GM12878 (cell line): ENCODE data around the gene WDHD1. TPM values are rescaled to one million over a fixed set of nuclear protein-coding genes. Genes with fewer than 3 reads are reported as not detected.
A peak's percentile ranks its signal among the peaks of the same experiment; 100 is the strongest.

Experiments used
- BCL11A ChIP-seq: IDR thresholded peaks from 2 replicates; pipeline ENCODE4 v1.6.1; 2011; ENCODE audit warnings: low read depth, low read length
- CEBPB ChIP-seq, 2 experiments: fragments of 150-350 bp in 1 of 2; IDR thresholded peaks; 2 replicates each; pipeline ENCODE4 v1.6.1; 2012 to 2014; ENCODE audit warnings: low read depth in 2 of 2, low read length in 2 of 2, borderline replicate concordance in 1 of 2, inconsistent platforms in 1 of 2
- ESRRA ChIP-seq: IDR thresholded peaks from 2 replicates; pipeline ENCODE4 v1.6.1; 2012; ENCODE audit warnings: mild to moderate bottlenecking, low read length, improper control_type of control experiment
- HDAC6 ChIP-seq: fragments of 200-600 bp; sonication (generic); IDR thresholded peaks from one replicate; pipeline ENCODE4 v1.8.0; 2017; ENCODE audit warnings: antibody characterized with exemption; ENCODE audit not compliant: unreplicated experiment
- KDM1A ChIP-seq: fragments of 200-600 bp; sonication (generic); IDR thresholded peaks from 2 replicates; pipeline ENCODE4 v1.6.1; 2016; ENCODE audit warnings: borderline replicate concordance
- MTA2 ChIP-seq: fragments of 450-650 bp; IDR thresholded peaks from 2 replicates; pipeline ENCODE4 v1.6.1; 2016; ENCODE audit warnings: low read depth, mild to moderate bottlenecking, moderate library complexity
- MXI1 ChIP-seq: fragments of 150-350 bp; IDR thresholded peaks from 2 replicates; pipeline ENCODE4 v1.6.1; 2011; ENCODE audit warnings: low read depth, mild to moderate bottlenecking, inconsistent platforms, low read length, improper control_type of control experiment
- RBBP5 ChIP-seq: fragments of 200-600 bp; sonication (generic); conservative IDR thresholded peaks from 2 replicates; pipeline ENCODE4 v1.6.1; 2016
- SIN3A ChIP-seq: IDR thresholded peaks from 2 replicates; pipeline ENCODE4 v1.6.1; 2012; ENCODE audit warnings: low read depth, low read length, improper control_type of control experiment
- SREBF1 ChIP-seq: IDR thresholded peaks from 2 replicates; pipeline ENCODE4 v1.6.1; 2012; ENCODE audit warnings: mild to moderate bottlenecking, low read length
- SRF ChIP-seq, 2 experiments: IDR thresholded peaks; 2 replicates each; pipeline ENCODE4 v1.6.1; 2011; ENCODE audit warnings: low read depth in 2 of 2, low read length in 2 of 2, mild to moderate bottlenecking in 1 of 2, moderate library complexity in 1 of 2
- TAF1 ChIP-seq: IDR thresholded peaks from 2 replicates; pipeline ENCODE4 v1.6.1; 2011; ENCODE audit warnings: mild to moderate bottlenecking, low read depth, low read length, borderline replicate concordance
- YY1 ChIP-seq: IDR thresholded peaks from 2 replicates; pipeline ENCODE4 v1.6.1; 2011; ENCODE audit warnings: low read depth, mild to moderate bottlenecking, low read length
- ZNF207 ChIP-seq: fragments of 450-650 bp; IDR thresholded peaks from 2 replicates; pipeline ENCODE4 v1.6.1; 2014; ENCODE audit warnings: antibody characterized with exemption, mild to moderate bottlenecking, borderline replicate concordance
- ZNF24 ChIP-seq: fragments of 450-650 bp; IDR thresholded peaks from 2 replicates; pipeline ENCODE4 v1.6.1; 2017; ENCODE audit warnings: antibody characterized with exemption, mild to moderate bottlenecking
- ZSCAN29 ChIP-seq: fragments of 450-650 bp; IDR thresholded peaks from 2 replicates; pipeline ENCODE4 v1.6.1; 2017; ENCODE audit warnings: mild to moderate bottlenecking, moderate library complexity
- polyA plus RNA-seq, 11 experiments: library from polyadenylated mRNA; depleted of rRNA in 4 of 11; unstranded in 6 of 11; stranded (reverse) in 5 of 11; fragments of >200 nt; fragmentation: Nextera tagmentation in 4 of 11; fragmentation: Illumina TruSeq in 1 of 11; extraction: Ambion mirVana in 4 of 11; extraction: Trizol in 1 of 11; gene quantifications; 1 replicate in 1 of 11; 2 replicates in 10 of 11; pipeline versions ENCODE4 v1.2.1 to v1.2.3, GENCODE V29; 2011 to 2016; ENCODE audit warnings: inconsistent platforms in 2 of 11, missing spikeins in 2 of 11, low read depth in 1 of 11
- total RNA-seq, 4 experiments: library from RNA; depleted of rRNA in 3 of 4; stranded (reverse); fragments of >200 nt in 3 of 4; fragmentation: Illumina TruSeq in 1 of 4; extraction: Trizol in 1 of 4; gene quantifications; 2 replicates each; pipeline versions ENCODE4 v1.2.1 to v1.2.3, GENCODE V29; 2013 to 2021
- TF ChIP-seq, protein P1 (sequence below): fragments of 450-650 bp; IDR thresholded peaks from 2 replicates; pipeline ENCODE4 v1.6.1; 2017; ENCODE audit warnings: antibody characterized with exemption, mild to moderate bottlenecking, moderate library complexity
- TF ChIP-seq, protein P2 (sequence below): fragments of 450-650 bp; conservative IDR thresholded peaks from 2 replicates; pipeline ENCODE4 v1.6.1; 2017; ENCODE audit warnings: mild to moderate bottlenecking, moderate library complexity
- TF ChIP-seq, protein P3 (sequence below): fragments of 450-650 bp; IDR thresholded peaks from 2 replicates; pipeline ENCODE4 v1.6.1; 2017; ENCODE audit warnings: mild to moderate bottlenecking, moderate library complexity

The WDHD1 gene
- total and polyA plus RNA-seq, 10 of the 15 experiments (the other 5 are each of a cell fraction or from before 2014, with no cell fraction given): 11.3 to 50.5 (median 32.6) TPM

- TF ChIP-seq, protein P1, sequence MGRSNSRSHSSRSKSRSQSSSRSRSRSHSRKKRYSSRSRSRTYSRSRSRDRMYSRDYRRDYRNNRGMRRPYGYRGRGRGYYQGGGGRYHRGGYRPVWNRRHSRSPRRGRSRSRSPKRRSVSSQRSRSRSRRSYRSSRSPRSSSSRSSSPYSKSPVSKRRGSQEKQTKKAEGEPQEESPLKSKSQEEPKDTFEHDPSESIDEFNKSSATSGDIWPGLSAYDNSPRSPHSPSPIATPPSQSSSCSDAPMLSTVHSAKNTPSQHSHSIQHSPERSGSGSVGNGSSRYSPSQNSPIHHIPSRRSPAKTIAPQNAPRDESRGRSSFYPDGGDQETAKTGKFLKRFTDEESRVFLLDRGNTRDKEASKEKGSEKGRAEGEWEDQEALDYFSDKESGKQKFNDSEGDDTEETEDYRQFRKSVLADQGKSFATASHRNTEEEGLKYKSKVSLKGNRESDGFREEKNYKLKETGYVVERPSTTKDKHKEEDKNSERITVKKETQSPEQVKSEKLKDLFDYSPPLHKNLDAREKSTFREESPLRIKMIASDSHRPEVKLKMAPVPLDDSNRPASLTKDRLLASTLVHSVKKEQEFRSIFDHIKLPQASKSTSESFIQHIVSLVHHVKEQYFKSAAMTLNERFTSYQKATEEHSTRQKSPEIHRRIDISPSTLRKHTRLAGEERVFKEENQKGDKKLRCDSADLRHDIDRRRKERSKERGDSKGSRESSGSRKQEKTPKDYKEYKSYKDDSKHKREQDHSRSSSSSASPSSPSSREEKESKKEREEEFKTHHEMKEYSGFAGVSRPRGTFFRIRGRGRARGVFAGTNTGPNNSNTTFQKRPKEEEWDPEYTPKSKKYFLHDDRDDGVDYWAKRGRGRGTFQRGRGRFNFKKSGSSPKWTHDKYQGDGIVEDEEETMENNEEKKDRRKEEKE: peak; percentile 3; the same call in 1 of the 2 replicates
- TF ChIP-seq YY1 (peak; percentile 84), HDAC6 (peak; percentile 84), MXI1 (peak; percentile 88), SREBF1 (no peak), ZNF207 (peak; percentile 84), TAF1 (peak; percentile 81), RBBP5 (0 out of 2 replicates have a peak, but pooled peaks have one; percentile 42), KDM1A (no peak), ZSCAN29 (0 out of 2 replicates have a peak, but pooled peaks have one; percentile 47), ZNF24 (no peak), BCL11A (peak; percentile 4; the same call in 1 of the 2 replicates), SRF (IDR thresholded peaks at IDR 0.05; ENCODE audit: low read depth in 2 of 2, low read length in 2 of 2) (0 out of 4 replicates have a peak, but pooled peaks of 1 of the 2 experiments have one; percentile 58), CEBPB (IDR thresholded peaks at IDR 0.05; ENCODE audit: borderline replicate concordance in 1 of 2, low read depth in 2 of 2, low read length in 2 of 2) (no peak), ESRRA (no peak; the same call in 1 of the 2 replicates), MTA2 (no peak), SIN3A (peak; percentile 56; the same call in 1 of the 2 replicates)
- TF ChIP-seq, protein P2, sequence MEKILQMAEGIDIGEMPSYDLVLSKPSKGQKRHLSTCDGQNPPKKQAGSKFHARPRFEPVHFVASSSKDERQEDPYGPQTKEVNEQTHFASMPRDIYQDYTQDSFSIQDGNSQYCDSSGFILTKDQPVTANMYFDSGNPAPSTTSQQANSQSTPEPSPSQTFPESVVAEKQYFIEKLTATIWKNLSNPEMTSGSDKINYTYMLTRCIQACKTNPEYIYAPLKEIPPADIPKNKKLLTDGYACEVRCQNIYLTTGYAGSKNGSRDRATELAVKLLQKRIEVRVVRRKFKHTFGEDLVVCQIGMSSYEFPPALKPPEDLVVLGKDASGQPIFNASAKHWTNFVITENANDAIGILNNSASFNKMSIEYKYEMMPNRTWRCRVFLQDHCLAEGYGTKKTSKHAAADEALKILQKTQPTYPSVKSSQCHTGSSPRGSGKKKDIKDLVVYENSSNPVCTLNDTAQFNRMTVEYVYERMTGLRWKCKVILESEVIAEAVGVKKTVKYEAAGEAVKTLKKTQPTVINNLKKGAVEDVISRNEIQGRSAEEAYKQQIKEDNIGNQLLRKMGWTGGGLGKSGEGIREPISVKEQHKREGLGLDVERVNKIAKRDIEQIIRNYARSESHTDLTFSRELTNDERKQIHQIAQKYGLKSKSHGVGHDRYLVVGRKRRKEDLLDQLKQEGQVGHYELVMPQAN: peak; percentile 84; the same call in 1 of the 2 replicates
- TF ChIP-seq, protein P3, sequence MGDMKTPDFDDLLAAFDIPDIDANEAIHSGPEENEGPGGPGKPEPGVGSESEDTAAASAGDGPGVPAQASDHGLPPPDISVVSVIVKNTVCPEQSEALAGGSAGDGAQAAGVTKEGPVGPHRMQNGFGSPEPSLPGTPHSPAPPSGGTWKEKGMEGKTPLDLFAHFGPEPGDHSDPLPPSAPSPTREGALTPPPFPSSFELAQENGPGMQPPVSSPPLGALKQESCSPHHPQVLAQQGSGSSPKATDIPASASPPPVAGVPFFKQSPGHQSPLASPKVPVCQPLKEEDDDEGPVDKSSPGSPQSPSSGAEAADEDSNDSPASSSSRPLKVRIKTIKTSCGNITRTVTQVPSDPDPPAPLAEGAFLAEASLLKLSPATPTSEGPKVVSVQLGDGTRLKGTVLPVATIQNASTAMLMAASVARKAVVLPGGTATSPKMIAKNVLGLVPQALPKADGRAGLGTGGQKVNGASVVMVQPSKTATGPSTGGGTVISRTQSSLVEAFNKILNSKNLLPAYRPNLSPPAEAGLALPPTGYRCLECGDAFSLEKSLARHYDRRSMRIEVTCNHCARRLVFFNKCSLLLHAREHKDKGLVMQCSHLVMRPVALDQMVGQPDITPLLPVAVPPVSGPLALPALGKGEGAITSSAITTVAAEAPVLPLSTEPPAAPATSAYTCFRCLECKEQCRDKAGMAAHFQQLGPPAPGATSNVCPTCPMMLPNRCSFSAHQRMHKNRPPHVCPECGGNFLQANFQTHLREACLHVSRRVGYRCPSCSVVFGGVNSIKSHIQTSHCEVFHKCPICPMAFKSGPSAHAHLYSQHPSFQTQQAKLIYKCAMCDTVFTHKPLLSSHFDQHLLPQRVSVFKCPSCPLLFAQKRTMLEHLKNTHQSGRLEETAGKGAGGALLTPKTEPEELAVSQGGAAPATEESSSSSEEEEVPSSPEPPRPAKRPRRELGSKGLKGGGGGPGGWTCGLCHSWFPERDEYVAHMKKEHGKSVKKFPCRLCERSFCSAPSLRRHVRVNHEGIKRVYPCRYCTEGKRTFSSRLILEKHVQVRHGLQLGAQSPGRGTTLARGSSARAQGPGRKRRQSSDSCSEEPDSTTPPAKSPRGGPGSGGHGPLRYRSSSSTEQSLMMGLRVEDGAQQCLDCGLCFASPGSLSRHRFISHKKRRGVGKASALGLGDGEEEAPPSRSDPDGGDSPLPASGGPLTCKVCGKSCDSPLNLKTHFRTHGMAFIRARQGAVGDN: peak; percentile 85
These were observed 24.7 kb upstream of the WDHD1 start, which contains the start of gene MAPK1IP1L (continued) for GRCh38 chr14:55051423-55052268.
